RWPE1 (cell line): Measurements from ENCODE around the gene CPEB3.

Experiments
- CTCF ChIA-PET: fragments of 350-600 bp; sonication (Branson Sonifier 250); formaldehyde crosslinking; extraction: SDS; loops from one replicate; lab custom pipeline; 2021; lab: Yijun Ruan, JAX
- POLR2A ChIA-PET: fragments of 400-600 bp; formaldehyde crosslinking; extraction: SDS; loops from one replicate; lab custom pipeline; 2020; ENCODE audit warnings: antibody characterized with exemption; ENCODE audit not compliant: low non-redundant PET; lab: Yijun Ruan, JAX
- DNase-seq: peaks from one replicate; pipeline ENCODE4 v3.0.0; 2012; ENCODE audit warnings: low spot score
- H3K27ac ChIP-seq: fragments of 450-650 bp; 2 replicates; pipeline ENCODE4 v1.5.1; 2017
- CTCF ChIP-seq: fragments of 450-650 bp; conservative IDR thresholded peaks from 2 replicates; pipeline ENCODE4 v1.5.1; 2017; ENCODE audit warnings: low read depth, mild to moderate bottlenecking

The CPEB3 gene

GRCh38 chr10:92313750-92314149 lies 22.9 kb upstream of the CPEB3 start:
- DNase-seq: no peak
- POLR2A ChIA-PET: no interaction called here
- CTCF ChIA-PET: interaction anchor here (0.6 kb wide), 1 partner anchor 1985 kb away, joined by 3 read pairs; no protein-coding TSS in a partner anchor
- no peak overlapping the region for H3K27ac ChIP-seq
- TF ChIP-seq CTCF: no peak

- H3K27ac ChIP-seq: no peak overlapping the region
- TF ChIP-seq CTCF: no peak
- POLR2A ChIA-PET: no interaction called here
- no peak for DNase-seq
- CTCF ChIA-PET: no interaction called here
Measured at GRCh38 chr10:92309272-92309671, 18.4 kb upstream of the CPEB3 start.

- no peak overlapping the region for H3K27ac ChIP-seq
- ChIA-PET POLR2A (no interaction called here), CTCF (no interaction called here)
- TF ChIP-seq CTCF: no peak
- no peak for DNase-seq
Measured at GRCh38 chr10:92305133-92306072, 14.5 kb upstream of the CPEB3 start.

GRCh38 chr10:92304061-92304460 lies 13.2 kb upstream of the CPEB3 start:
- no peak for TF ChIP-seq CTCF
- POLR2A ChIA-PET: no interaction called here
- CTCF ChIA-PET: no interaction called here

GRCh38 chr10:92303096-92303495 lies 12.2 kb upstream of the CPEB3 start:
- POLR2A ChIA-PET: no interaction called here
- TF ChIP-seq CTCF: no peak
- no peak overlapping the region for H3K27ac ChIP-seq
- CTCF ChIA-PET: interaction anchor here (0.6 kb wide), 1 partner anchor 460 kb away, joined by 3 read pairs; no protein-coding TSS in a partner anchor
- DNase-seq: no peak

More at GRCh38 chr10:92304061-92304460, 13.2 kb upstream of the CPEB3 start:
- no peak for DNase-seq
- H3K27ac ChIP-seq: no peak overlapping the region

- POLR2A ChIA-PET: interaction anchor here (0.6 kb wide), 1 partner anchor 225 kb away, joined by 8 read pairs; no protein-coding TSS in a partner anchor
- DNase-seq: no peak
- no peak for TF ChIP-seq CTCF
- H3K27ac ChIP-seq: no peak overlapping the region
- CTCF ChIA-PET: interaction anchor here (1.2 kb wide), 1 partner anchor 211 kb away, joined by 7 read pairs; no protein-coding TSS in a partner anchor
Measured at GRCh38 chr10:92298487-92298886, 7.6 kb upstream of the CPEB3 start.
